MCF 10A (cell line): ENCODE data around the gene CLCN4. TPM values are rescaled to one million over a fixed set of nuclear protein-coding genes. Genes with fewer than 3 reads are reported as not detected.

ENCODE experiments used
- BruUV-seq: library from RNA; stranded (reverse); fragments of 400-500 nt; replicated peaks from 2 replicates; lab custom pipeline; 2021; lab: Mats Ljungman, UMichigan
- CTCF ChIA-PET: fragments of 300-600 bp; sonication (Branson Sonifier 250); formaldehyde crosslinking; extraction: SDS; loops from one replicate; lab custom pipeline; 2021; ENCODE audit warnings: antibody characterized with exemption, inconsistent platforms; lab: Yijun Ruan, JAX
- POLR2A ChIA-PET: fragments of 300-600, 350-650 bp; sonication (Branson Sonifier 250); formaldehyde crosslinking; extraction: SDS; loops from one replicate; lab custom pipeline; 2020; ENCODE audit warnings: antibody characterized with exemption, inconsistent platforms; lab: Yijun Ruan, JAX
- DNase-seq: peaks from one replicate; pipeline ENCODE4 v3.0.0-alpha.2; 2018; ENCODE audit not compliant: unreplicated experiment
- H3K27ac Mint-ChIP-seq: one replicate; pipeline ENCODE4 v1.8.0; 2022; ENCODE audit warnings: mild to moderate bottlenecking, low read depth, mixed read lengths; ENCODE audit not compliant: unreplicated experiment
- H3K27me3 Mint-ChIP-seq: one replicate; pipeline ENCODE4 v1.8.0; 2022; ENCODE audit warnings: mixed read lengths; ENCODE audit not compliant: insufficient read depth, unreplicated experiment
- H3K36me3 Mint-ChIP-seq: one replicate; pipeline ENCODE4 v1.8.0; 2022; ENCODE audit warnings: mild to moderate bottlenecking, moderate library complexity, mixed read lengths; ENCODE audit not compliant: insufficient read depth, unreplicated experiment
- H3K4me1 Mint-ChIP-seq: one replicate; pipeline ENCODE4 v1.8.0; 2022; ENCODE audit warnings: mixed read lengths; ENCODE audit not compliant: insufficient read depth, unreplicated experiment
- H3K4me3 Mint-ChIP-seq: one replicate; pipeline ENCODE4 v1.8.0; 2022; ENCODE audit warnings: mild to moderate bottlenecking, moderate library complexity, mixed read lengths; ENCODE audit not compliant: unreplicated experiment
- H3K9me3 Mint-ChIP-seq: one replicate; pipeline ENCODE4 v1.8.0; 2022; ENCODE audit warnings: mixed read lengths; ENCODE audit not compliant: unreplicated experiment
- CTCF ChIP-seq: fragments of 200-600 bp; IDR thresholded peaks from one replicate; pipeline ENCODE4 v1.8.0; 2022; ENCODE audit warnings: antibody characterized with exemption, mild to moderate bottlenecking; ENCODE audit not compliant: unreplicated experiment
- intact Hi-C: fragments of 100-400 bp; cut with micrococcal nuclease; formaldehyde crosslinking; loops from 2 replicates; pipeline ENCODE4 v1.14.1; 2022
- total RNA-seq: library from RNA; stranded (reverse); gene quantifications from 2 replicates; pipeline ENCODE4 v1.2.3, GENCODE V29; 2022

Gene CLCN4
- total RNA-seq, 1 experiment from 2014 or later = 7.3 TPM

- Mint-ChIP-seq H3K4me1 (no peaks in the 10 kb centered on the region), H3K36me3 (peaks cover 24% of the 10 kb centered on the region), H3K27ac (no peak overlapping the region), H3K9me3 (peaks cover 4% of the 10 kb centered on the region), H3K27me3 (no peaks in the 10 kb centered on the region), H3K4me3 (no peak overlapping the region)
- no peak for TF ChIP-seq CTCF
- CTCF ChIA-PET = no interaction called here
- intact Hi-C loops = no loop called here
- no peak for DNase-seq
- BruUV-seq = no TSS peak
- POLR2A ChIA-PET = no interaction called here
These were observed 21.9 kb upstream of the CLCN4 start for GRCh38 chrX:10134921-10135320.

- no peak for DNase-seq
- Mint-ChIP-seq H3K27ac (no peak overlapping the region), H3K4me3 (no peak overlapping the region), H3K27me3 (no peaks in the 10 kb centered on the region), H3K4me1 (no peaks in the 10 kb centered on the region), H3K9me3 (peaks cover 4% of the 10 kb centered on the region), H3K36me3 (peaks cover 26% of the 10 kb centered on the region)
- intact Hi-C loops = no loop called here
- ChIA-PET POLR2A (no interaction called here), CTCF (no interaction called here)
- no peak for TF ChIP-seq CTCF
- no TSS peak for BruUV-seq
These were observed 21.0 kb upstream of the CLCN4 start for GRCh38 chrX:10135561-10136399.

GRCh38 chrX:10138726-10139125 lies 18.0 kb upstream of the CLCN4 start:
- POLR2A ChIA-PET = no interaction called here
- no peak for TF ChIP-seq CTCF
- CTCF ChIA-PET = no interaction called here
- BruUV-seq = no TSS peak
- no peaks in the 10 kb centered on the region for H3K27me3 Mint-ChIP-seq
- peaks cover 39% of the 10 kb centered on the region for H3K36me3 Mint-ChIP-seq
- no peaks in the 10 kb centered on the region for H3K4me1 Mint-ChIP-seq
- peaks cover 4% of the 10 kb centered on the region for H3K9me3 Mint-ChIP-seq
- intact Hi-C loops = no loop called here
- H3K4me3 Mint-ChIP-seq = no peak overlapping the region
- no peak overlapping the region for H3K27ac Mint-ChIP-seq
- no peak for DNase-seq

- no peaks in the 10 kb centered on the region for H3K4me1 Mint-ChIP-seq
- BruUV-seq = no TSS peak
- intact Hi-C loops = no loop called here
These were observed 16.5 kb upstream of the CLCN4 start for GRCh38 chrX:10140264-10140663.

More at GRCh38 chrX:10140264-10140663, 16.5 kb upstream of the CLCN4 start:
- ChIA-PET CTCF (interaction anchor here (0.6 to 1.1 kb wide), 3 partner anchors 21 to 1222 kb away, joined by 3 to 5 read pairs (median 3); no protein-coding TSS in a partner anchor), POLR2A (no interaction called here)
- Mint-ChIP-seq H3K27ac (no peak overlapping the region), H3K27me3 (no peaks in the 10 kb centered on the region), H3K36me3 (peaks cover 35% of the 10 kb centered on the region), H3K4me3 (no peak overlapping the region), H3K9me3 (no peaks in the 10 kb centered on the region)
- no peak for TF ChIP-seq CTCF
- no peak for DNase-seq
